HL-60/S4 treated with retinoic acid at 250 ng/mL for 4 days and 3 days (cell line): ENCODE data around the gene TIMD4.
"Not testable (repeated sequence)": the region's sequence is repeated elsewhere in the genome, so short reads cannot be mapped to it uniquely, and the experiment has no call there.

Experiments used
- in situ Hi-C: fragments of 300-500 bp; cut with MboI; formaldehyde crosslinking; loops from 2 replicates; pipeline ENCODE4 v1.7.0; 2022; ENCODE audit warnings: low sequenced_read_pairs

The TIMD4 gene

GRCh38 chr5:156963125-156963524 is at the start of gene TIMD4:
Gene TIMD4, minus strand, starts transcription at chr5:156963226. Its CDS starts 28 bp downstream, at chr5:156963198.
- in situ Hi-C loops, result no loop called here

GRCh38 chr5:157006262-157006661 is 43.2 kb upstream of the TIMD4 start:
- in situ Hi-C loops, result no loop called here

GRCh38 chr5:157004893-157005551 is 42.0 kb upstream of the TIMD4 start:
- in situ Hi-C loops, result no loop called here

GRCh38 chr5:156991714-156992113 is 28.7 kb upstream of the TIMD4 start:
- in situ Hi-C loops, result no loop called here

- in situ Hi-C loops, result no loop called here
Measured at GRCh38 chr5:156984064-156984463, 21.0 kb upstream of the TIMD4 start.

GRCh38 chr5:156981481-156981880 is 18.5 kb upstream of the TIMD4 start:
- in situ Hi-C loops, result no loop called here

- in situ Hi-C loops, result no loop called here
Measured at GRCh38 chr5:156974328-156974727, 11.3 kb upstream of the TIMD4 start.

- in situ Hi-C loops, result no loop called here
Measured at GRCh38 chr5:156971848-156972525, 9.0 kb upstream of the TIMD4 start.

- in situ Hi-C loops, result no loop called here
Measured at GRCh38 chr5:156971415-156971814, 8.4 kb upstream of the TIMD4 start.

GRCh38 chr5:156967386-156967785 is 4.4 kb upstream of the TIMD4 start:
- in situ Hi-C loops, result not testable (repeated sequence)

- in situ Hi-C loops, result no loop called here
Measured at GRCh38 chr5:156956321-156956720, 6.7 kb downstream of the TIMD4 start.

GRCh38 chr5:156951359-156951758 is 11.7 kb downstream of the TIMD4 start:
- in situ Hi-C loops, result no loop called here

- in situ Hi-C loops, result no loop called here
Measured at GRCh38 chr5:156950716-156951115, 12.3 kb downstream of the TIMD4 start.

- in situ Hi-C loops, result no loop called here
Measured at GRCh38 chr5:156949424-156949823, 13.6 kb downstream of the TIMD4 start.

- in situ Hi-C loops, result no loop called here
Measured at GRCh38 chr5:156947925-156948324, 15.1 kb downstream of the TIMD4 start.

- in situ Hi-C loops, result no loop called here
Measured at GRCh38 chr5:156942064-156942463, 21.0 kb downstream of the TIMD4 start.

GRCh38 chr5:156940462-156940861 is 22.6 kb downstream of the TIMD4 start:
- in situ Hi-C loops, result not testable (repeated sequence)

- in situ Hi-C loops, result no loop called here
Measured at GRCh38 chr5:156936972-156937371, 26.1 kb downstream of the TIMD4 start.

GRCh38 chr5:156934450-156935211 is 28.4 kb downstream of the TIMD4 start:
- in situ Hi-C loops, result no loop called here

GRCh38 chr5:156929366-156929948 is 33.6 kb downstream of the TIMD4 start:
- in situ Hi-C loops, result no loop called here

- in situ Hi-C loops, result no loop called here
Measured at GRCh38 chr5:156927545-156927944, 35.5 kb downstream of the TIMD4 start.
